GM12878 (cell line): ENCODE results near the gene BMP8B. TPM values are rescaled to one million over a fixed set of nuclear protein-coding genes. Genes with fewer than 3 reads are reported as not detected.

ENCODE experiments used
- ATAC-seq: fragments of 200-7000 bp; cut with Tn5 transposase; 3 replicates; pipeline ENCODE4 v1.9.1; 2020; ENCODE audit warnings: mild to moderate bottlenecking, moderate library complexity
- BruUV-seq: library from RNA; stranded (reverse); fragments of 400-500 nt; replicated peaks from 2 replicates; lab custom pipeline; 2021; lab: Mats Ljungman, UMichigan
- CTCF ChIA-PET: fragments of 300-600 bp; sonication (Branson Sonifier 250); formaldehyde crosslinking; extraction: SDS; loops from one replicate; lab custom pipeline; 2021; ENCODE audit warnings: inconsistent platforms; lab: Yijun Ruan, JAX
- POLR2A ChIA-PET: fragments of 350-600 bp; formaldehyde crosslinking; extraction: SDS; loops from one replicate; lab custom pipeline; 2021; ENCODE audit warnings: inconsistent platforms; lab: Charles Lee
- RAD21 ChIA-PET: fragments of 300-600 bp; sonication (Branson Sonifier 250); formaldehyde crosslinking; loops from one replicate; lab custom pipeline; 2023; ENCODE audit warnings: antibody characterized with exemption; ENCODE audit not compliant: unreplicated experiment; lab: Charles Lee
- SMC1A ChIA-PET: fragments of 300-600 bp; sonication (Branson Sonifier 250); formaldehyde crosslinking; loops from one replicate; lab custom pipeline; 2023; ENCODE audit not compliant: unreplicated experiment, uncharacterized antibody; lab: Charles Lee
- DNase-seq: peaks from one replicate; pipeline ENCODE4 v3.0.0-alpha.2; 2011; ENCODE audit warnings: low read depth, low spot score
- FAIRE-seq: peaks from 3 replicates; lab custom pipeline; 2011; peaks lifted over from hg19 to GRCh38; lab: Jason Lieb, UNC
- H2AFZ ChIP-seq: 2 replicates; pipeline ENCODE4 v1.6.0; 2011; ENCODE audit warnings: low read depth, low read length, control low read depth; ENCODE audit not compliant: control insufficient read depth
- H3K27ac ChIP-seq: 2 replicates; pipeline ENCODE4 v1.5.1; 2011; ENCODE audit warnings: control low read depth; ENCODE audit not compliant: control insufficient read depth, insufficient read depth
- H3K27me3 ChIP-seq, 2 experiments: replicated peaks in 1 of 2; 2 replicates each; pipeline versions ENCODE4 v1.6.0 to v1.6.1; 2011; ENCODE audit warnings: low read length in 1 of 2; ENCODE audit not compliant: control insufficient read depth in 2 of 2, insufficient read depth in 2 of 2
- H3K36me3 ChIP-seq, 2 experiments: 2 replicates each; pipeline ENCODE4 v1.5.1; 2011; ENCODE audit warnings: low read length in 1 of 2; ENCODE audit not compliant: control insufficient read depth in 2 of 2, insufficient read depth in 2 of 2
- H3K4me1 ChIP-seq: 2 replicates; pipeline ENCODE4 v1.6.1; 2011; ENCODE audit warnings: mild to moderate bottlenecking, low read length, moderate library complexity, mixed read lengths; ENCODE audit not compliant: control insufficient read depth, insufficient read depth
- H3K4me2 ChIP-seq: 2 replicates; pipeline ENCODE4 v1.6.0; 2011; ENCODE audit warnings: control low read depth; ENCODE audit not compliant: control insufficient read depth, insufficient read depth
- H3K4me3 ChIP-seq: fragments of 200-600 bp; sonication (generic); 2 replicates; pipeline ENCODE4 v1.5.1; 2016
- H3K79me2 ChIP-seq: 2 replicates; pipeline ENCODE4 v1.6.0; 2011; ENCODE audit warnings: low read length; ENCODE audit not compliant: control insufficient read depth, insufficient read depth
- H3K9ac ChIP-seq: 2 replicates; pipeline ENCODE4 v1.8.0; 2011; ENCODE audit warnings: low read length, control low read depth, mixed read lengths; ENCODE audit not compliant: control insufficient read depth, insufficient read depth
- H3K9me3 ChIP-seq: replicated peaks from 3 replicates; pipeline ENCODE4 v1.5.1; 2011; ENCODE audit warnings: mild to moderate bottlenecking, low read length; ENCODE audit not compliant: control insufficient read depth, insufficient read depth
- H4K20me1 ChIP-seq: 2 replicates; pipeline ENCODE4 v1.6.0; 2011; ENCODE audit not compliant: control insufficient read depth, insufficient read depth
- CBX5 ChIP-seq: sonication (generic); IDR thresholded peaks from 2 replicates; pipeline ENCODE4 v1.6.1; 2016; ENCODE audit warnings: low read depth, moderate library complexity, mild to moderate bottlenecking, inconsistent platforms
- CREB1 ChIP-seq: IDR thresholded peaks from 2 replicates; pipeline ENCODE4 v1.6.1; 2012; ENCODE audit warnings: low read depth, mild to moderate bottlenecking, inconsistent platforms
- RB1 ChIP-seq: fragments of 450-650 bp; formaldehyde crosslinking; IDR thresholded peaks from 2 replicates; pipeline ENCODE4 v1.6.1; 2017; ENCODE audit warnings: mild to moderate bottlenecking, borderline replicate concordance
- TARDBP ChIP-seq: IDR thresholded peaks from 2 replicates; pipeline ENCODE4 v1.6.1; 2016; ENCODE audit warnings: borderline replicate concordance
- WGBS: methylation state at CpG from one replicate; pipeline ENCODE4 v1.1.6; 2016; ENCODE audit warnings: low lambda C conversion rate; ENCODE audit not compliant: insufficient replicate concordance, insufficient coverage; ENCODE audit errors: missing lambda C conversion rate; 5-methylcytosine and 5-hydroxymethylcytosine counted together
- in situ Hi-C: fragments of 300-500 bp; cut with MboI; formaldehyde crosslinking; loops from 9 replicates; pipeline ENCODE4 v1.14.3; 2018; ENCODE audit warnings: mixed read lengths
- intact Hi-C: fragments of 100-400 bp; cut with micrococcal nuclease; formaldehyde crosslinking; loops from one replicate; pipeline ENCODE4 v1.14.2; 2022; ENCODE audit not compliant: unreplicated experiment
- polyA plus RNA-seq, 11 experiments: library from polyadenylated mRNA; depleted of rRNA in 4 of 11; unstranded in 6 of 11; stranded (reverse) in 5 of 11; fragments of >200 nt; fragmentation: Nextera tagmentation in 4 of 11; fragmentation: Illumina TruSeq in 1 of 11; extraction: Ambion mirVana in 4 of 11; extraction: Trizol in 1 of 11; gene quantifications; 1 replicate in 1 of 11; 2 replicates in 10 of 11; pipeline versions ENCODE4 v1.2.1 to v1.2.3, GENCODE V29; 2011 to 2016; ENCODE audit warnings: inconsistent platforms in 2 of 11, missing spikeins in 2 of 11, low read depth in 1 of 11
- total RNA-seq, 4 experiments: library from RNA; depleted of rRNA in 3 of 4; stranded (reverse); fragments of >200 nt in 3 of 4; fragmentation: Illumina TruSeq in 1 of 4; extraction: Trizol in 1 of 4; gene quantifications; 2 replicates each; pipeline versions ENCODE4 v1.2.1 to v1.2.3, GENCODE V29; 2013 to 2021
- TF ChIP-seq, protein P1 (sequence below): fragments of 450-650 bp; formaldehyde crosslinking; IDR thresholded peaks from 2 replicates; pipeline ENCODE4 v1.5.0; 2022; ENCODE audit warnings: mild to moderate bottlenecking, missing genetic modification characterization
- TF ChIP-seq, protein P2 (sequence below): IDR thresholded peaks from 2 replicates; pipeline ENCODE4 v1.6.1; 2011; ENCODE audit warnings: borderline replicate concordance, low read depth, mild to moderate bottlenecking, moderate library complexity, mixed read lengths, low read length; ENCODE audit not compliant: insufficient read depth; ENCODE audit errors: extremely low read length
- TF ChIP-seq, protein P3 (sequence below): IDR thresholded peaks from 2 replicates; pipeline ENCODE4 v1.6.1; 2011; ENCODE audit warnings: low read depth, mild to moderate bottlenecking, low read length, moderate library complexity, borderline replicate concordance; ENCODE audit errors: extremely low read depth

The BMP8B gene
- total and polyA plus RNA-seq, 10 of the 15 experiments (the other 5 are each of a cell fraction or from before 2014, with no cell fraction given), result 0.09 to 1.2 (median 0.52) TPM

DNA sequence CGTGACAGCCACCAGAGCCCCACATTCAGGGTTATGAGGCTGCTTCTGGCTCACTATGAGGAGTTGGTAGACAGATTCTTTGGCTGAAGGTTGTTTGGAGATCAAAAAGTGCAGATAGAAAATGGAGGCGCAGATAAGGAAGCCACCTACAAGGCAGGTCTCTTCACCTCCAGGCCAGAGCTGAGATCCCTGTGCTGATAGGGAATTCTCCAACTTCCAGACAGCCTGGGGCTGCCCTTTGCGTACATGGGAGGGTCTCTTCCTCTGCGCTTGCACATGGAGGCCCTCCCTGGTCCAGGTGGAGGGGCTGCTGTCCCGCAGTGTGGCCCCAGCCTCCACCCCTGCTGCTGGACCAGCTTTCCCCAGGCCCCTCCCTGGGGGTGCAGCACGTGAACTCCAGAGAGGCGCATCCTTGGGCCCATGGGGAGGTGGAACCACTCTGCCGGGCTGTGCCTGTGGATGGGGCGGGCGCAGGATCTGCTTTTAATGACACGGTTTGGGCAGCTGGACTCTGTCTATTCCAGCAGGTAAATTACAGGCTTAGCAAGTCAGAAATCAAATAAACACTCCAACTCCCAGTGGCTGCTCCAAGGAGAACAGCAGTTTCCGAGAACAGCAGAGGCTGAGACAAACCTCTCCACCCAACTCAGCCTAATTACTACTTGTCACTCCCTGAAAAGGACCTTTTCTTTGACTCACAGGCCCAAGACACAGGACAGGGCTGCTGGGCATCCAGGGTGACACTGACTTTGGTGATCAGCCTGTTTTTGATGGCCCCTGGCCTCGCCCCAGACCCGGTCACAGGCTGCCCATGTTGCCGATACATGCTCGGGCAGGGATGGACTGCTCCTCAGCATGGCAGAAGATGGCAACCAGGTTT lies 29.9 kb downstream of the BMP8B start:
- Histone ChIP-seq H3K27me3 (no peaks in the 10 kb centered on the region), H3K27ac (no peak overlapping the region), H4K20me1 (no peaks in the 10 kb centered on the region), H3K79me2 (no peaks in the 10 kb centered on the region), H3K36me3 (peaks cover 10 to 19% of the 10 kb centered on the region in 2 experiments; a peak in 3 of 4 replicates), H3K9ac (no peak overlapping the region), H3K4me3 (no peak overlapping the region), H3K9me3 (no peaks in the 10 kb centered on the region), H3K4me1 (no peaks in the 10 kb centered on the region), H2AFZ (no peak overlapping the region), H3K4me2 (no peak overlapping the region)
- ChIA-PET RAD21 (no interaction called here), SMC1A (no interaction called here), CTCF (interaction anchor here (0.9 kb wide), 1 partner anchor 16 kb away, joined by 3 read pairs; no protein-coding TSS in a partner anchor), POLR2A (no interaction called here)
- DNase-seq (no peak), FAIRE-seq (no peak), ATAC-seq (no peak)
- BruUV-seq, result no TSS peak
- in situ Hi-C loops, result no loop called here
- 96% methylated on average over 14 of the region's 16 CpGs for WGBS
- TF ChIP-seq, protein P1, sequence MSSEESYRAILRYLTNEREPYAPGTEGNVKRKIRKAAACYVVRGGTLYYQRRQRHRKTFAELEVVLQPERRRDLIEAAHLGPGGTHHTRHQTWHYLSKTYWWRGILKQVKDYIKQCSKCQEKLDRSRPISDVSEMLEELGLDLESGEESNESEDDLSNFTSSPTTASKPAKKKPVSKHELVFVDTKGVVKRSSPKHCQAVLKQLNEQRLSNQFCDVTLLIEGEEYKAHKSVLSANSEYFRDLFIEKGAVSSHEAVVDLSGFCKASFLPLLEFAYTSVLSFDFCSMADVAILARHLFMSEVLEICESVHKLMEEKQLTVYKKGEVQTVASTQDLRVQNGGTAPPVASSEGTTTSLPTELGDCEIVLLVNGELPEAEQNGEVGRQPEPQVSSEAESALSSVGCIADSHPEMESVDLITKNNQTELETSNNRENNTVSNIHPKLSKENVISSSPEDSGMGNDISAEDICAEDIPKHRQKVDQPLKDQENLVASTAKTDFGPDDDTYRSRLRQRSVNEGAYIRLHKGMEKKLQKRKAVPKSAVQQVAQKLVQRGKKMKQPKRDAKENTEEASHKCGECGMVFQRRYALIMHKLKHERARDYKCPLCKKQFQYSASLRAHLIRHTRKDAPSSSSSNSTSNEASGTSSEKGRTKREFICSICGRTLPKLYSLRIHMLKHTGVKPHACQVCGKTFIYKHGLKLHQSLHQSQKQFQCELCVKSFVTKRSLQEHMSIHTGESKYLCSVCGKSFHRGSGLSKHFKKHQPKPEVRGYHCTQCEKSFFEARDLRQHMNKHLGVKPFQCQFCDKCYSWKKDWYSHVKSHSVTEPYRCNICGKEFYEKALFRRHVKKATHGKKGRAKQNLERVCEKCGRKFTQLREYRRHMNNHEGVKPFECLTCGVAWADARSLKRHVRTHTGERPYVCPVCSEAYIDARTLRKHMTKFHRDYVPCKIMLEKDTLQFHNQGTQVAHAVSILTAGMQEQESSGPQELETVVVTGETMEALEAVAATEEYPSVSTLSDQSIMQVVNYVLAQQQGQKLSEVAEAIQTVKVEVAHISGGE (CRISPR knock-in tag), result no peak
- no peak for TF ChIP-seq CBX5
- TF ChIP-seq, protein P2, sequence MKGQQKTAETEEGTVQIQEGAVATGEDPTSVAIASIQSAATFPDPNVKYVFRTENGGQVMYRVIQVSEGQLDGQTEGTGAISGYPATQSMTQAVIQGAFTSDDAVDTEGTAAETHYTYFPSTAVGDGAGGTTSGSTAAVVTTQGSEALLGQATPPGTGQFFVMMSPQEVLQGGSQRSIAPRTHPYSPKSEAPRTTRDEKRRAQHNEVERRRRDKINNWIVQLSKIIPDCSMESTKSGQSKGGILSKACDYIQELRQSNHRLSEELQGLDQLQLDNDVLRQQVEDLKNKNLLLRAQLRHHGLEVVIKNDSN, result no peak
- no peak for TF ChIP-seq RB1
- no peak for TF ChIP-seq TARDBP
- TF ChIP-seq CREB1, result no peak
- TF ChIP-seq, protein P3, sequence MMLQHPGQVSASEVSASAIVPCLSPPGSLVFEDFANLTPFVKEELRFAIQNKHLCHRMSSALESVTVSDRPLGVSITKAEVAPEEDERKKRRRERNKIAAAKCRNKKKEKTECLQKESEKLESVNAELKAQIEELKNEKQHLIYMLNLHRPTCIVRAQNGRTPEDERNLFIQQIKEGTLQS, result no peak
- intact Hi-C loops, result no loop called here
